GM18511 (cell line): ENCODE data around the gene TRIM54.
"Not testable (repeated sequence)": the region's sequence is repeated elsewhere in the genome, so short reads cannot be mapped to it uniquely, and the experiment has no call there.

Experiments used
- ATAC-seq: cut with Tn5 transposase; IDR thresholded peaks from one replicate; pipeline ENCODE4 v1.9.1; 2021; ENCODE audit warnings: mild to moderate bottlenecking, moderate library complexity; ENCODE audit not compliant: unreplicated experiment

The TRIM54 gene

GRCh38 chr2:27256855-27257454 is 25.3 kb upstream of the TRIM54 start:
- ATAC-seq, result no peak

GRCh38 chr2:27258051-27258450 is 24.2 kb upstream of the TRIM54 start:
- ATAC-seq, result no peak

GRCh38 chr2:27261241-27261925 is 20.8 kb upstream of the TRIM54 start:
- no peak for ATAC-seq

- no peak for ATAC-seq
Observed at GRCh38 chr2:27261926-27262298, 20.3 kb upstream of the TRIM54 start.

- no peak for ATAC-seq
Observed at GRCh38 chr2:27262379-27263286, 19.6 kb upstream of the TRIM54 start, which contains the start of gene SLC30A3. TSS of gene SLC30A3 (minus strand) at chr2:27263047. CDS start at chr2:27262906, 141 bp downstream.

- ATAC-seq, result no peak
Observed at GRCh38 chr2:27263287-27264252, 18.7 kb upstream of the TRIM54 start.

- no peak for ATAC-seq
Observed at GRCh38 chr2:27264253-27264752, 17.9 kb upstream of the TRIM54 start.

GRCh38 chr2:27264753-27265535 is 17.3 kb upstream of the TRIM54 start:
- no peak for ATAC-seq

- ATAC-seq, result no peak
Observed at GRCh38 chr2:27265536-27265870, 16.7 kb upstream of the TRIM54 start.

- ATAC-seq, result not testable (repeated sequence)
Observed at GRCh38 chr2:27268296-27268695, 13.9 kb upstream of the TRIM54 start.

GRCh38 chr2:27270131-27270530 is 12.1 kb upstream of the TRIM54 start:
- no peak for ATAC-seq

- ATAC-seq, result no peak
Observed at GRCh38 chr2:27270670-27271069, 11.6 kb upstream of the TRIM54 start.

GRCh38 chr2:27271631-27272340 is 10.4 kb upstream of the TRIM54 start:
- no peak for ATAC-seq

GRCh38 chr2:27272537-27273522 is 9.4 kb upstream of the TRIM54 start:
- ATAC-seq, result not testable (repeated sequence)

GRCh38 chr2:27275211-27276150 is 6.7 kb upstream of the TRIM54 start, which contains the start of gene DNAJC5G:
TSS of gene DNAJC5G (plus strand) at chr2:27275433. CDS start at chr2:27276729, 1,296 bp downstream.
- ATAC-seq, result no peak

- ATAC-seq, result no peak
Observed at GRCh38 chr2:27278010-27278409, 4.2 kb upstream of the TRIM54 start.

- ATAC-seq, result no peak
Observed at GRCh38 chr2:27280826-27281225, 1.4 kb upstream of the TRIM54 start.
